Smooth muscle cell (in vitro differentiated cells): ENCODE data around the gene DEFB124. TPM values are rescaled to one million over a fixed set of nuclear protein-coding genes. Genes with fewer than 3 reads are reported as not detected.

Experiments
- DNase-seq: peaks from one replicate; lab custom pipeline; 2025; ENCODE audit not compliant: unreplicated experiment; lab: John Stamatoyannopoulos, UW
- H2AFZ ChIP-seq: fragments of 200-600 bp; sonication (generic); 2 replicates; pipeline ENCODE4 v1.6.0; 2016; ENCODE audit warnings: antibody characterized with exemption, low read depth, mild to moderate bottlenecking
- H3F3A ChIP-seq: fragments of 200-600 bp; sonication (generic); 2 replicates; pipeline ENCODE4 v1.6.0; 2017; ENCODE audit warnings: antibody characterized with exemption, low read depth
- H3K27ac ChIP-seq: fragments of 200-600 bp; sonication (generic); 2 replicates; pipeline ENCODE4 v1.5.1; 2016; ENCODE audit warnings: low read depth, mild to moderate bottlenecking
- H3K27me3 ChIP-seq: fragments of 200-600 bp; sonication (generic); 2 replicates; pipeline ENCODE4 v1.6.1; 2016; ENCODE audit warnings: low read depth, mild to moderate bottlenecking
- H3K36me3 ChIP-seq: fragments of 200-600 bp; sonication (generic); 2 replicates; pipeline ENCODE4 v1.5.1; 2016; ENCODE audit warnings: low read depth
- H3K4me1 ChIP-seq: fragments of 200-600 bp; sonication (generic); 2 replicates; pipeline ENCODE4 v1.5.1; 2016; ENCODE audit warnings: low read depth
- H3K4me2 ChIP-seq: fragments of 200-600 bp; sonication (generic); 2 replicates; pipeline ENCODE4 v1.6.0; 2016; ENCODE audit warnings: mild to moderate bottlenecking
- H3K4me3 ChIP-seq: fragments of 200-600 bp; sonication (generic); 2 replicates; pipeline ENCODE4 v1.5.1; 2016; ENCODE audit warnings: mild to moderate bottlenecking
- H3K79me2 ChIP-seq: fragments of 200-600 bp; sonication (generic); 2 replicates; pipeline ENCODE4 v1.6.0; 2016; ENCODE audit warnings: low read depth, mild to moderate bottlenecking
- H3K9ac ChIP-seq: fragments of 200-600 bp; sonication (generic); 2 replicates; pipeline ENCODE4 v1.6.0; 2016; ENCODE audit warnings: low read depth
- H3K9me3 ChIP-seq: fragments of 200-600 bp; sonication (generic); replicated peaks from 2 replicates; pipeline ENCODE4 v1.5.1; 2016; ENCODE audit warnings: low read depth
- H4K20me1 ChIP-seq: fragments of 200-600 bp; sonication (generic); 2 replicates; pipeline ENCODE4 v1.6.0; 2016; ENCODE audit warnings: low read depth
- CTCF ChIP-seq: fragments of 200-600 bp; sonication (generic); IDR thresholded peaks from 2 replicates; pipeline ENCODE4 v1.5.1; 2017; ENCODE audit warnings: borderline replicate concordance, mild to moderate bottlenecking, antibody characterized with exemption; ENCODE audit not compliant: insufficient read depth, poor library complexity, severe bottlenecking
- WGBS: methylation state at CpG from one replicate; pipeline ENCODE4 v1.1.7; 2016; ENCODE audit warnings: low lambda C conversion rate; 5-methylcytosine and 5-hydroxymethylcytosine counted together
- polyA plus RNA-seq: library from polyadenylated mRNA; unstranded; fragments of >200 nt; fragmentation: Nextera tagmentation; extraction: Ambion mirVana; gene quantifications from 2 replicates; pipeline ENCODE4 v1.2.1, GENCODE V29; 2016
- total RNA-seq: library from RNA; depleted of rRNA; stranded (reverse); fragments of >200 nt; gene quantifications from 2 replicates; pipeline ENCODE4 v1.2.3, GENCODE V29; 2014

DEFB124 gene
- total and polyA plus RNA-seq, 2 experiments from 2014 or later = not detected

DNA sequence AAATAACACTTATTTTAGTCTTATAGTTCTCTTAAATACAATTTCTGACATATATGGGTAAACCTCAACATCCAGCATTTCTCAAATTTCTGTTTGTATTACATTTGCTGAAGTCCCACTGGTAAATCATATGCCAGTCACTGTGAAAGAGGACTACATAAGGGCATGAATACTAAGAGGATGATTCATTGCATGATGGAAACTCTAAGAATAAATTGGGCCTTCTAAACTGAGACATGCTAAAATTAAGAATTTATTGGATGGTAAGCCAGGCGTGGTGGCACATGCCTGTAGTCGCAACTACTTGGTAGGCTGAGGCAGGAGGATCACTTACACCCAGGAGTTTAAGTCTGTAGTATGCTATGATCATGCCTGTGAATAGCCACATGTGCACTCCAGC lies 22.4 kb downstream of the DEFB124 start:
- Histone ChIP-seq H3K36me3 (no peaks in the 10 kb centered on the region), H3K27me3 (no peaks in the 10 kb centered on the region), H3K9me3 (peaks cover 5% of the 10 kb centered on the region), H3K4me3 (no peak overlapping the region), H2AFZ (no peak overlapping the region), H3F3A (no peaks in the 10 kb centered on the region), H3K27ac (no peak overlapping the region), H3K4me2 (no peak overlapping the region), H4K20me1 (no peaks in the 10 kb centered on the region), H3K4me1 (no peaks in the 10 kb centered on the region), H3K79me2 (no peaks in the 10 kb centered on the region), H3K9ac (no peak overlapping the region)
- 62% methylated on average over 2 of the region's 2 CpGs for WGBS
- no peak for TF ChIP-seq CTCF
- no peak for DNase-seq

DNA sequence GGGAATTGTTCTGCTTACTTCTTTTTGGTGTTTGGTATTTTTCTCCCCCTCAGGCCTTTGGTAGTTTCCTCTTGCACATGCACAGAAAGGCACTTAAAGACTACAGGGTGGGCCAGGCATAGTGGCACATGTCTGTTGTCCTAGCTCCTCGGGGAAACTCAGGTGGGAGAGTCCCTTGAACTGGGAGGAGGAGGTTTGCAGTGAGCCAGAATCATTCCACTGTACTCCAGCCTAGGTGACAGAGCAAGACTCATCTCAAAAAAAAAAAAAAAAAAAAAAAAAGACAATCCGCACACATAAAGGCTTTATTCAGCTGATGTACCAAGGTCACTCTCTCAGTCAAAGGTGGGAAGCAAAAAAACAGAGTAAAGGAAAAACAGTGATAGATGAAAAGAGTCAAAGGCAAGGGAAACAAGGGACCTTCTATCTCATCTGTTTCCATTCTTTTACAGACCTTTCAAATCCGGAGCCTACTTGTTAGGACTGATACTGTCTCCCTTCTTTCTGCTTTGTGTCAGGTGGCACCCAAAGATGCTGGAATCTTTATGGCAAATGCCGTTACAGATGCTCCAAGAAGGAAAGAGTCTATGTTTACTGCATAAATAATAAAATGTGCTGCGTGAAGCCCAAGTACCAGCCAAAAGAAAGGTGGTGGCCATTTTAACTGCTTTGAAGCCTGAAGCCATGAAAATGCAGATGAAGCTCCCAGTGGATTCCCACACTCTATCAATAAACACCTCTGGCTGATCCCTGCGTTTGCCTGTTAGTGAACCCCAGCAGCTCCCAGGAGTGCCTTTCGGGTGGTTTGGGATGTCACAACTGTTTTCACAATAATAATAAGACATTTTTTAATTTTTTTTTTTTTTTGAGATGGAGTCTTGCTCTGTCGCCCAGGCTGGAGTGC lies 25.2 kb downstream of the DEFB124 start:
- H3K79me2 ChIP-seq = no peaks in the 10 kb centered on the region
- 79% methylated on average over 8 of the region's 8 CpGs for WGBS
- H3K4me1 ChIP-seq = no peaks in the 10 kb centered on the region
- peaks cover 5% of the 10 kb centered on the region for H3K9me3 ChIP-seq
- no peak overlapping the region for H2AFZ ChIP-seq
- no peaks in the 10 kb centered on the region for H3K27me3 ChIP-seq
- TF ChIP-seq CTCF = no peak
- no peak overlapping the region for H3K9ac ChIP-seq
- no peaks in the 10 kb centered on the region for H4K20me1 ChIP-seq
- H3K36me3 ChIP-seq = no peaks in the 10 kb centered on the region
- DNase-seq = no peak
- no peak overlapping the region for H3K4me2 ChIP-seq
- no peak overlapping the region for H3K27ac ChIP-seq
- H3K4me3 ChIP-seq = no peak overlapping the region
- no peaks in the 10 kb centered on the region for H3F3A ChIP-seq

- 80% methylated on average over 12 of the region's 12 CpGs for WGBS
- H3K4me3 ChIP-seq = no peak overlapping the region
These were observed 28.7 kb downstream of the DEFB124 start for GRCh38 chr20:31446084-31446819.

More at GRCh38 chr20:31446084-31446819, 28.7 kb downstream of the DEFB124 start:
- Histone ChIP-seq H3K4me2 (no peak overlapping the region), H3K27ac (no peak overlapping the region), H2AFZ (no peak overlapping the region), H3K27me3 (no peaks in the 10 kb centered on the region), H4K20me1 (no peaks in the 10 kb centered on the region), H3F3A (no peaks in the 10 kb centered on the region), H3K36me3 (no peaks in the 10 kb centered on the region), H3K9ac (no peak overlapping the region), H3K79me2 (no peaks in the 10 kb centered on the region), H3K9me3 (peaks cover 7% of the 10 kb centered on the region), H3K4me1 (no peaks in the 10 kb centered on the region)
- no peak for TF ChIP-seq CTCF
- no peak for DNase-seq
